GM20000 (cell line): Measurements from ENCODE around the gene CCM2L.

ENCODE experiments used
- DNase-seq: peaks from one replicate; pipeline ENCODE4 v3.0.0; 2012; ENCODE audit warnings: low spot score
- CTCF ChIP-seq: IDR thresholded peaks from 2 replicates; pipeline ENCODE4 v1.5.1; 2012; ENCODE audit warnings: mild to moderate bottlenecking, control low read depth; ENCODE audit errors: extremely low read depth, missing control alignments

Gene CCM2L

GRCh38 chr20:32009564-32009963 lies 674 bp upstream of the CCM2L start:
- DNase-seq, result no peak
- TF ChIP-seq CTCF, result no peak

DNA sequence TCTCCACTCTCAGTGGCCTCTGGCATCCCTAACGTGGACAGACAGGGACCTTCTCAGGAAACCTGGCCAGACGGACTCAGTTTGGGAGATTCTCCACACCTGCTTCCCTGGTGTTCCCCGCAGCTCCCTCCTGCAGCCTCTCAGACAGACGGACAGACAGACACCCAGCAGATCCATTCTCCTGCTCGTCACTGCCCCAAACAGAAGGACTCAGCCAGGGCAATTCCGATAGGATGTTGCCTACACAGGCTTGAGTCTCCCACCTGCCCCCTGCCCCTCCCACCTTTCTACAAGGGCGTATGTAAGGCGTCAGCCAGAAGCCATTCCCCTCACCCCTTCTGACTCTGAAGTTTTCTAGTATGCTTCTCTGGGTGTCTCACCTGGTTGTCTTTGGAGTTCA lies 428 bp downstream of the CCM2L start:
- no peak for DNase-seq
- TF ChIP-seq CTCF, result no peak

DNA sequence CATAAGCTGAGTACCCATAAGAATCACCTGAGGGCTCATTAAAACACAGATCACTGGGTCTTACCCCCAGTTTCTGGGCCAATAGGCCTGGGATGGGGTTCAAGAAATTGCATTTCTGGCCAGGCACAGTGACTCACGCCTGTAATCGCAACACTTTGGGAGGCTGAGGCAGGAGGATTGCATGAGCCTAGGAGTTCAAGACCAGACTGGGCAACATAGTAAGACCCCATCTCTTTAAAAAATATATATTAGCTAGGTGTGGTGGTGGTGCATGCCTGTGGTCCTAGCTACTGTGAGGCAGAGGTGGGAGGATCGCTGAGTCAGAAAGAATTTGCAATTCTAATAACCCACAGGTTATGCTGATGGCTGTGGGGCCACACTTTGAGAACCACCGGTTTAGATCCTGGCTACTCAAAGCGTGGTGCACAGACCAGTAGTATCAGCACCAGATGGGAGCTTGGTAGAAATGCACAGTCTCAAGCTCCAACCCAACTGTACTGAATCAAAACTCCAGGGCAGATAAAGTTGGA lies 2.0 kb downstream of the CCM2L start:
- no peak for DNase-seq
- TF ChIP-seq CTCF, result no peak

GRCh38 chr20:32013326-32013725 lies 3.1 kb downstream of the CCM2L start:
- no peak for TF ChIP-seq CTCF
- no peak for DNase-seq

DNA sequence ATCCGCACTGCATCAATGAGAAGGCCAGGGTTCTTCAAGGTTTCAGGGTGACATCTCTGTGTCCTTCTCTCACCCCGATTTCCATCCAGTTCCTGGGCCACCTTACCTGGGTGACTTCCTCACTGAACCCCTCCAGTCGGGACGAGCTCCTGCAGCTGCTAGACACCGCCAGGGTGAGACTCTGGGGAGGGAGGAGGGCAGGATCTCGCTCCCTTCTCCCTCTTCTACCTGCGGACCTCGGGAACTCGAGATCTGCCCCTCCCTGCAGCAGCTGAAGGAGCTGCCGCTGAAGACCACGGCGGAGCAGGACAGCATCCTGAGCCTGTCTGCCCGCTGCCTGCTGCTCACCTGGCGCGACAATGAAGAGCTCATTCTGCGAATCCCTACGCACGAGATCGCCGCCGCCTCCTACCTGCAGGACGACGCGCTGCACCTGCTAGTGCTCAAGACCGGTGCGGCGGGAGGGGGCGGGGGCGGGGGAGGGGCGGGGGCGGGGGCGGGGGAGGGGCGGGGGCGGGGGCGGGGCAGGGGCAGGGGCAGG lies 7.5 kb downstream of the CCM2L start:
- DNase-seq, result peak; percentile 67
- TF ChIP-seq CTCF, result no peak

- DNase-seq, result peak; percentile 81
Measured at GRCh38 chr20:32018269-32019155, 8.3 kb downstream of the CCM2L start.

More at GRCh38 chr20:32018269-32019155, 8.3 kb downstream of the CCM2L start:
- TF ChIP-seq CTCF, result no peak
